K562 (cell line): ENCODE data around the gene STAB1.

Experiments used
- CHD2 ChIP-seq: IDR thresholded peaks from 2 replicates; pipeline ENCODE4 v1.6.1; 2011; ENCODE audit warnings: low read depth, low read length
- E2F5 ChIP-seq: sonication (generic); formaldehyde crosslinking; IDR thresholded peaks from 2 replicates; pipeline ENCODE4 v1.8.0; 2022; ENCODE audit warnings: mild to moderate bottlenecking, missing genetic modification reagents
- GATA2 ChIP-seq: sonication (generic); formaldehyde crosslinking; IDR thresholded peaks from 2 replicates; pipeline ENCODE4 v1.4.0; 2020; ENCODE audit warnings: mild to moderate bottlenecking, missing genetic modification reagents
- POLR2A ChIP-seq: fragments of 450-650 bp; conservative IDR thresholded peaks from 2 replicates; pipeline ENCODE4 v1.6.1; 2016
- SOX6 ChIP-seq: fragments of 450-650 bp; IDR thresholded peaks from 2 replicates; pipeline ENCODE4 v1.6.1; 2014; ENCODE audit warnings: mild to moderate bottlenecking
- YY1 ChIP-seq, 3 experiments: IDR thresholded peaks; 2 replicates each; pipeline ENCODE4 v1.6.1; 2011; ENCODE audit warnings: low read length in 2 of 3, mild to moderate bottlenecking in 2 of 3, moderate library complexity in 2 of 3, borderline replicate concordance in 1 of 3, control low read depth in 1 of 3, low read depth in 1 of 3; ENCODE audit not compliant: insufficient read depth in 3 of 3, insufficient replicate concordance in 2 of 3, control insufficient read depth in 1 of 3, insufficient read length in 1 of 3; ENCODE audit errors: extremely low read depth in 1 of 3
- ZNF445 ChIP-seq: fragments of 250-450 bp; sonication (Bioruptor Pico); IDR thresholded peaks from 2 replicates; pipeline ENCODE4 v1.4.0; 2020; ENCODE audit warnings: low read depth, mild to moderate bottlenecking, moderate library complexity
- ZNF785 ChIP-seq: fragments of 250-450 bp; sonication (Bioruptor Pico); IDR thresholded peaks from 2 replicates; pipeline ENCODE4 v1.4.0; 2020; ENCODE audit warnings: mild to moderate bottlenecking

DNA sequence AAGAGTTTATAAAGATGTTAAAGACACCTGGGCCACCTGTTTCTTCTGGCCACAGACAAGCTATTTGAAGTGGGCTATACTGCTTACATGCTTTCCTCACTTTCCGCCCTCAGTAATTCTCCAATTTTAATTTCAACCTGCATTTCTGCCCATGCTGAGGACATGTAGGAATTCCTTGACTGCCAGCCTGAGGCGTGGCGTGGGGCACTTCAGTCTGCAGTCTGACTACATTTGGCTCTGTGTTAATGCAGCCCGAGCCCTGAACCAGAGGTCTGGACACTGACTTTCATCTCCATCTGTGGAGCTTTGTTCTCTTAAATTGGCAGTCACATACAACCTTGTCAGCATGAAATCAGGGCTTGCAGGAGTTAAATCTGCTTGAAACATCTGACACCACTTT lies 49.8 kb downstream of the STAB1 start:
- TF ChIP-seq SOX6, result no peak
- no peak for TF ChIP-seq GATA2 (CRISPR knock-in tag)
- no peak for TF ChIP-seq E2F5
- no peak for TF ChIP-seq POLR2A
- TF ChIP-seq CHD2, result no peak
- TF ChIP-seq ZNF445 (CRISPR knock-in tag), result no peak
- TF ChIP-seq ZNF785 (CRISPR knock-in tag), result no peak
- no peak for TF ChIP-seq YY1 (IDR thresholded peaks at IDR 0.05; ENCODE audit: borderline replicate concordance in 1 of 3, control insufficient read depth in 1 of 3, extremely low read depth in 1 of 3, insufficient read depth in 3 of 3, insufficient read length in 1 of 3, insufficient replicate concordance in 2 of 3, low read depth in 1 of 3, low read length in 2 of 3)
